COLO668 (cell line): Measurements from ENCODE around the gene TBXAS1.
A peak's percentile ranks its signal among the peaks of the same experiment; 100 is the strongest.

ENCODE experiments used
- DNase-seq: peaks from one replicate; lab custom pipeline; 2025; ENCODE audit not compliant: unreplicated experiment; lab: John Stamatoyannopoulos, UW

TBXAS1 gene

GRCh38 chr7:139974179-139974811 lies 145.2 kb downstream of the TBXAS1 start:
- no peak for DNase-seq

DNA sequence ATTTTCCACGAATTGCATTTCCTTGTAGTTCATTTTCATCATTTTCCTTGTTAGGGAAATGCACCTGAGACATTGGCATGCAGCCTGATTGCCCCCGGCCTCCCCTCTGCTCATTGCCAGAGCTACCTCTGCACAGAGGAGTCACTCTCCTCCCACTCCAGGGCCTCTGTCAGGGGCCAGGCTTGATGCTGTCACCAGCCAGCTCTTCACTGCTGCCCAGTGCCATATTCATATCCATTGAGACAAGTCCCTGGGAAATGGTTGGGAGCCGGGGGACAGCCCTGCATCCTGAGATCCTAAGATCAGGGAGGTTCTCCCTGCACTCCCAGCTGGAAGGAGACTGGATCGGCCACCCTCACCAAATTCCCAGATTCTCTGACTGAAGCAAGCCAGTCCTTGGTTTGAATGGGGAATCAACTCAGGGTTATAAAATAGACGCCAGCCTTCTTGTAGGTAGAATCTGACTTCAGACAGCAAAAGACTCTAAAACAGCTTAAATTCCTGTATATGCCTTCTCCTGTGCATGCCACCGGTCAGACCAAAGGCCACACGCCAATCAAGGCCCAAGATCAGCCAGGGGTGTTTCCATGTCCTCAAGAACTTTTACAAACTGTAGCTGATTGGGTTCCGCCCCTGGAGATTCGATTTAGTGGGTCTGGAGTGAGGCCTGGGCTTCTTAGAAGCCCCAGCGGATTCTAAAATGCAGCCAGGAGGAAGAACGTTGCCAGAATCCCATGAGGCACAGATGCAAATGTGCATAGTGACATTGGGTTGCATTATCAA lies 147.2 kb downstream of the TBXAS1 start:
- DNase-seq = no peak

- DNase-seq = no peak
These were observed 148.0 kb downstream of the TBXAS1 start for GRCh38 chr7:139976838-139977656.

GRCh38 chr7:139981511-139981895 lies 152.4 kb downstream of the TBXAS1 start:
- DNase-seq = no peak

DNA sequence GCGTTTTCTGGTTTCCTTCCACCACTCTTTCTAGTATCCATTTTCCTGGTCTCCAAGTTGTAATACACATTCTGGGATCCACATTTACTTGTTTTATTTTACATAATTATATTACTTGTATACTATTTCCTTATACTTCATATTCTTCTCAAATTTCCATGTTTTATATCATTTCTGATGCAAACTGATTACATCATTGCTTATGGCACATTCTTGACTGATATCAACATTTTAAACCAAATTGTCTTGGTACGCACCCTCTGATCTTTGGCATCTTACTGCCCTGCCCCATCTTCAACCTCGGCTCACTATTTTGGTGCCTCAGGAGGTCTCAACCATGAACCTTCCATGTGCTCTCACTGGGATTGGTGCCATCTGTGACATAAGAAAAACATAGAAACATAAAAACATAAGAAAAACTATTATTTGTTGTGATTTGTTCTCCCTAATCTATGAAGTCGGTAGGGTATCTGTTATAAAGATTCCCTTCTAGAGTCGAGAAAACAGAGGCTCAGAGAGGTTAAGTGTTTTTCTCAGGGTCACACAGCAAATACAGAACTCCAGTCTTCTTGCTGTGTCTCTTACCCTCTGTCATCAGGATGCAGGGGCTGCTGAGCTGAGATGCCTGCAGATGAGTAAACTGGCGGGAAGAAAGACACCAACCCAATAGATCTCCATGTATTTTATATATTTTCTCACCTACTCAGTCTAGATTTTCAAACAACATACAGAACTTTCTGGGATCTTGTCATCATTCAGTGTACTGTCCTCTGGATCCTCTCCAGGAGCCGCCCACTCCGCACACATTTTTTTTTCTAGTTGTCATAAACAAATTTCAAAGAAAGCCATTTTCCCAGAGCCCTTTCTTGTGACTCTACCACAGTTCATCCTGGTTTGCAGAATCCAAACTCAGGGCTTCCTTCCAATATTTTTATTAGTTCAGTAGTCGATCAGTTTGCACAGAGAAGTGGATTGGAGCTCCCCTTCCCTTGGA lies 154.2 kb downstream of the TBXAS1 start:
- DNase-seq = no peak

- DNase-seq = no peak
These were observed 155.8 kb downstream of the TBXAS1 start for GRCh38 chr7:139984642-139985539.

- no peak for DNase-seq
These were observed 156.7 kb downstream of the TBXAS1 start for GRCh38 chr7:139985811-139986210.

GRCh38 chr7:139987691-139988516 lies 158.8 kb downstream of the TBXAS1 start:
- DNase-seq = no peak

- no peak for DNase-seq
These were observed 160.5 kb downstream of the TBXAS1 start for GRCh38 chr7:139989366-139990141.

GRCh38 chr7:139990142-139990535 lies 161.1 kb downstream of the TBXAS1 start:
- peak; percentile 8 for DNase-seq

GRCh38 chr7:139990571-139991268 lies 161.7 kb downstream of the TBXAS1 start:
- DNase-seq = no peak

DNA sequence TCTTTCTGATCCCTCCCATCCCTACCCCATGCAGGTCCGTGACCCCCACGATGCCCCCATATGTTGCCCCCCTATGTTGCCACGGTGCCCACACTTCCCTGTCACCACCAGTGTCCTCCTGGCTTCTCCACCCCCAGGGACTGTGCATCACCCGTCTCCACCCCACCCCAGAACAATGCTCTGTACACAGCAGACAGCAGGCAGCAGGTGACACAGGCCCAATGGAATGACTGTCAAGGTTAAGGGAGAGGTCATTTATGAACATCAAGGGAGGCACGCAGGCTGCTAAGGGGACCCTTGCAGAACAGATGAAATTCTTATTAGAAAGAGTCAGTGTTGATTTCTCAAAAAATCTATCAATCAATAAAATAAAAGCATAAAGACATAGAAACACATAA lies 162.2 kb downstream of the TBXAS1 start:
- DNase-seq = no peak

- no peak for DNase-seq
These were observed 162.8 kb downstream of the TBXAS1 start for GRCh38 chr7:139991911-139992310.

- DNase-seq = no peak
These were observed 163.4 kb downstream of the TBXAS1 start for GRCh38 chr7:139992353-139993044.

DNA sequence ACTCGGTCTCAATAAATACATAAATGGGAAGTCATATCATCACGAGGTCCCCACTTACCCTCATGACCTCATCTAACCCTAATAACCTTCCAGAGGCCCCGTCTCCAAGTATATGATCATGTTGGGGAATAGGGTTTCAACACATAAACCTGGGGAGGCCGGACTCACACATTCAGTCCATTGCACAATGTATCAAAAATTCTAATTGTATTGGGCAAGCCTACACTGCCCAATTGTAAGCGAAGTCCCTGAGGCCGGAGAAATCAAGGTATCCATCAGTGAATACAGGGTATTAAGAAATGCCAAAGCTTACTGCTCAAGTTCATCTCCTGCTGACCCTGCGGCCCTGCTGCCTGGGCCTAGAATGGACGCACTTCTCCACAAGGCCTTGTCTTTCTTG lies 164.1 kb downstream of the TBXAS1 start:
- DNase-seq = no peak

DNA sequence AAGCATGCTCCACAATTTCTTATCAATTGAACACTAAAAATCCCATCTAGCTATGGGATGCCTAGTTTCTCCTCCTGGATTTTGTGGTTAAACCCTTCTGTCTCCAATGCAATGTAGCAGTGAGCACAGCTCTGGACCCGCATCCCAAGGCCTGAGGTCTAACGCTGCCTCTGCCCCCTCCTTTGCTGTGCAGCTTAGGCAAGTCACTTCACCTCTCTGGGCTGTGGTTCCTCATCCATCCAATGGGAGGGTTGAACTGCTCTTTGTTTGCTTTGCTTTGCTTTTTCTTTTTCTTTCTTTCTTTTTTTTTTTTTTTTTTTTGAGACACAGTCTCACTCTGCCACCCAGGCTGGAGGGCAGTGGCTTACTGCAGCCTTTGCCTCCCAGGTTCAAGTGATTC lies 164.5 kb downstream of the TBXAS1 start:
- no peak for DNase-seq

GRCh38 chr7:139994356-139994755 lies 165.3 kb downstream of the TBXAS1 start:
- no peak for DNase-seq
